Naive thymus-derived CD4-positive, alpha-beta T cell (primary cell): ENCODE measurements around the gene KCNAB1. TPM values are rescaled to one million over a fixed set of nuclear protein-coding genes. Genes with fewer than 3 reads are reported as not detected.

ENCODE experiments used
- ATAC-seq: fragments of 150-1000 bp; cut with Tn5 transposase; 2 replicates; pipeline ENCODE4 v1.10.0; 2021; ENCODE audit warnings: mild to moderate bottlenecking, moderate library complexity
- CTCF ChIA-PET: fragments of 350-600 bp; sonication (Branson Sonifier 250); formaldehyde crosslinking; loops from one replicate; lab custom pipeline; 2021; ENCODE audit warnings: antibody characterized with exemption; lab: Charles Lee
- POLR2A ChIA-PET: fragments of 350-600 bp; sonication (Branson Sonifier 250); formaldehyde crosslinking; loops from one replicate; lab custom pipeline; 2021; ENCODE audit warnings: antibody characterized with exemption, inconsistent platforms; lab: Charles Lee
- DNase-seq, 9 donors: peaks; one replicate each; pipeline versions ENCODE4 v3.0.0 to v3.0.0-alpha.2; 2020 to 2022; ENCODE audit warnings: mixed read lengths in 1 of 9
- H3K27ac ChIP-seq: one replicate; pipeline ENCODE4 v1.7.0; 2013; ENCODE audit warnings: mild to moderate bottlenecking, low read depth, low read length, moderate library complexity
- H3K27me3 ChIP-seq, 2 donors: one replicate each; pipeline ENCODE4 v1.7.0; 2013; ENCODE audit warnings: low read length in 2 of 2, mild to moderate bottlenecking in 2 of 2, moderate library complexity in 2 of 2; ENCODE audit not compliant: control insufficient read depth in 2 of 2, insufficient read depth in 2 of 2
- H3K36me3 ChIP-seq, 3 experiments: 1 replicate in 2 of 3; 2 replicates in 1 of 3; pipeline ENCODE4 v1.7.0; 2013; ENCODE audit warnings: low read length in 3 of 3, mild to moderate bottlenecking in 3 of 3, moderate library complexity in 1 of 3; ENCODE audit not compliant: insufficient read depth in 3 of 3, control insufficient read depth in 2 of 3
- H3K4me1 ChIP-seq, 2 donors: one replicate each; pipeline ENCODE4 v1.7.0; 2013; ENCODE audit warnings: low read length in 2 of 2, mild to moderate bottlenecking in 2 of 2, moderate library complexity in 1 of 2; ENCODE audit not compliant: control insufficient read depth in 2 of 2, insufficient read depth in 2 of 2
- H3K4me3 ChIP-seq: 2 replicates; pipeline ENCODE4 v1.7.0; 2013; ENCODE audit warnings: mild to moderate bottlenecking, low read length
- H3K9me3 ChIP-seq, 3 experiments: 1 replicate in 2 of 3; 2 replicates in 1 of 3; pipeline ENCODE4 v1.7.0; 2013; ENCODE audit warnings: low read length in 3 of 3; ENCODE audit not compliant: control insufficient read depth in 2 of 3
- H3K27ac Mint-ChIP-seq, 9 donors: one replicate each; pipeline ENCODE4 v1.8.0; 2020 to 2022; ENCODE audit warnings: mixed read lengths in 9 of 9, mild to moderate bottlenecking in 8 of 9, moderate library complexity in 5 of 9, inconsistent platforms in 2 of 9
- H3K27me3 Mint-ChIP-seq, 5 donors: one replicate each; pipeline ENCODE4 v1.8.0; 2021 to 2022; ENCODE audit warnings: mixed read lengths in 5 of 5, mild to moderate bottlenecking in 1 of 5
- H3K36me3 Mint-ChIP-seq, 5 donors: one replicate each; pipeline ENCODE4 v1.8.0; 2020 to 2022; ENCODE audit warnings: mixed read lengths in 5 of 5, mild to moderate bottlenecking in 3 of 5, inconsistent platforms in 1 of 5
- H3K4me1 Mint-ChIP-seq, 7 donors: one replicate each; pipeline ENCODE4 v1.8.0; 2020 to 2022; ENCODE audit warnings: mixed read lengths in 7 of 7, mild to moderate bottlenecking in 3 of 7, inconsistent platforms in 1 of 7
- H3K4me3 Mint-ChIP-seq, 10 donors: one replicate each; pipeline ENCODE4 v1.8.0; 2020 to 2022; ENCODE audit warnings: mild to moderate bottlenecking in 10 of 10, mixed read lengths in 10 of 10, moderate library complexity in 6 of 10, inconsistent platforms in 2 of 10
- H3K9me3 Mint-ChIP-seq, 11 donors: one replicate each; pipeline ENCODE4 v1.8.0; 2020 to 2022; ENCODE audit warnings: mixed read lengths in 11 of 11, mild to moderate bottlenecking in 4 of 11, inconsistent platforms in 1 of 11, moderate library complexity in 1 of 11
- intact Hi-C, 2 donors: fragments of 100-400 bp; cut with micrococcal nuclease; formaldehyde crosslinking; loops; one replicate each; pipeline ENCODE4 v1.15.1; 2023
- polyA plus RNA-seq, 2 donors: library from polyadenylated mRNA; unstranded; fragments of 300-500 nt; fragmentation: Illumina TruSeq; gene quantifications; one replicate each; pipeline ENCODE4 v1.2.3, GENCODE V29; 2021
- total RNA-seq, 6 experiments: library from RNA in 5 of 6; stranded (reverse) in 5 of 6; gene quantifications; 1 replicate in 5 of 6; 2 replicates in 1 of 6; pipeline ENCODE4 v1.2.3 and lab custom pipeline; 2021 to 2026

The KCNAB1 gene
- total and polyA plus RNA-seq, 7 experiments from 2014 or later = 0.09 to 0.17 TPM; not detected in 5

GRCh38 chr3:156341332-156341731, 221.0 kb downstream of the KCNAB1 start:
- no peaks in the 10 kb centered on the region for H3K9me3 ChIP-seq
- Mint-ChIP-seq H3K27me3 (peaks cover 0 to 29% (median 25%) of the 10 kb centered on the region in 5 donors), H3K36me3 (no peaks in the 10 kb centered on the region), H3K9me3 (no peaks in the 10 kb centered on the region), H3K4me1 (peaks cover 0 to 3% (median 0%) of the 10 kb centered on the region in 7 donors), H3K27ac (no peak overlapping the region), H3K4me3 (no peak overlapping the region)
- no peak overlapping the region for H3K4me3 ChIP-seq
- intact Hi-C loops = loop anchor here (5.0 to 10.0 kb wide), 2 partner anchors 163 to 171 kb away; no protein-coding TSS in a partner anchor
- ChIA-PET POLR2A (no interaction called here), CTCF (no interaction called here)
- no peaks in the 10 kb centered on the region for H3K36me3 ChIP-seq
- no peak for ATAC-seq
- H3K27me3 ChIP-seq = no peaks in the 10 kb centered on the region
- no peak overlapping the region for H3K27ac ChIP-seq
- H3K4me1 ChIP-seq = no peaks in the 10 kb centered on the region
- no peak for DNase-seq

DNA sequence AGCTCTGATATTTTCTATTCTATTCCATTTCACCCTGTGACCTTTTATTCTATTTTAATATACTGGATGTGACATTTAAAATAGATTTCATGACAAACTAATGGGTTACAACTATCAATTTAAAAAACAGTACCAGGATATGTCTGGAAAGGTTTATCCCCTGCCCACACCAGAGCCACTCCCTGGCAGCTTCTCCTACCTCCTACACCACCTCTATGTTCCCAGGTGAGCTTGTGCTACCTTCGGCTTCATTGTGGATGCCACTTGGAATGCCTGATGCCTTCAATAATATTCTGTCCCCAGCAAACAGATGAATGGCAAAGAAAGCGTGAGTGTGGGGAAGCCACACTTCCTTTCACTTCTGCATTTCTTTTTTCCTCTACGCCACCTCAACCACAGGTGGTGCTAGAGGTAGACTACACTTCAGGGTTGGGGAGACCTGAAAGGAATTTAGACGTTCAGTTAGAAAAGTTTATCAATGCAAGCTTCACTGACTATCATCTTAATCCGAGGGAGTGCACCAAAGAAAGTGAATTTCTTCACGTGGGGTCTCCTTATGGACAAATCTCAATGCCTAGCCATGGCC, 221.5 kb downstream of the KCNAB1 start:
- no peak overlapping the region for H3K4me3 ChIP-seq
- Mint-ChIP-seq H3K9me3 (no peaks in the 10 kb centered on the region), H3K36me3 (no peaks in the 10 kb centered on the region), H3K27ac (no peak overlapping the region), H3K27me3 (peaks cover 0 to 26% (median 25%) of the 10 kb centered on the region in 5 donors), H3K4me1 (peaks cover 0 to 3% (median 0%) of the 10 kb centered on the region in 7 donors), H3K4me3 (no peak overlapping the region)
- intact Hi-C loops = loop anchor here (5.0 to 10.0 kb wide), 2 partner anchors 163 to 170 kb away; no protein-coding TSS in a partner anchor
- no peaks in the 10 kb centered on the region for H3K27me3 ChIP-seq
- ChIA-PET POLR2A (no interaction called here), CTCF (no interaction called here)
- no peaks in the 10 kb centered on the region for H3K4me1 ChIP-seq
- H3K9me3 ChIP-seq = no peaks in the 10 kb centered on the region
- DNase-seq = no peak
- no peak for ATAC-seq
- H3K27ac ChIP-seq = no peak overlapping the region
- no peaks in the 10 kb centered on the region for H3K36me3 ChIP-seq

DNA sequence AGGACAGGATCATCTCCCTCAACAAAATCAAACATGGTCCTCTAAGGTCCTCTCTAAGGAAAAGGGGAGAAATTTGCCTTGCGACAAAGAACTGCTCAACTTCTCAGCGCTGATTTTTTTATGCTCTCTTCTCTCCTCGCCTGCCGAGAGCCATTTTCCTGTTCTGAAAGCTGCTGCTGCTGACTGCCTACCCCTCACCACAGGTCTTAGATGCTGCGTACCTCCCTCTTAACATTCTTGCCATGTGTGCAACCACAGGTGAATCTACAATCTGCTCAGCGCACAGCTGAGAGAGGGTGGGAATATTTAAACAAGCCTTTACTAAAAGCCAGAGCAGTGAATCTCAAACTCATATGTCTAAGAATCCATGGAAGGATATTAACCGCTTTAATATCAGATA, 223.8 kb downstream of the KCNAB1 start:
- H3K4me1 Mint-ChIP-seq = peaks cover 0 to 3% (median 0%) of the 10 kb centered on the region in 7 donors
- ATAC-seq (no peak), DNase-seq (no peak)
- CTCF ChIA-PET = no interaction called here
- H3K36me3 Mint-ChIP-seq = no peaks in the 10 kb centered on the region
- Histone ChIP-seq H3K4me1 (no peaks in the 10 kb centered on the region), H3K4me3 (no peak overlapping the region), H3K27ac (no peak overlapping the region), H3K27me3 (no peaks in the 10 kb centered on the region), H3K9me3 (no peaks in the 10 kb centered on the region), H3K36me3 (no peaks in the 10 kb centered on the region)
- no peaks in the 10 kb centered on the region for H3K9me3 Mint-ChIP-seq
- no peak overlapping the region for H3K27ac Mint-ChIP-seq
- no peak overlapping the region for H3K4me3 Mint-ChIP-seq
- POLR2A ChIA-PET = no interaction called here
- intact Hi-C loops = loop anchor here (5.0 to 10.0 kb wide), 2 partner anchors 161 to 168 kb away; no protein-coding TSS in a partner anchor
- H3K27me3 Mint-ChIP-seq = peaks cover 0 to 25% (median 20%) of the 10 kb centered on the region in 5 donors

DNA sequence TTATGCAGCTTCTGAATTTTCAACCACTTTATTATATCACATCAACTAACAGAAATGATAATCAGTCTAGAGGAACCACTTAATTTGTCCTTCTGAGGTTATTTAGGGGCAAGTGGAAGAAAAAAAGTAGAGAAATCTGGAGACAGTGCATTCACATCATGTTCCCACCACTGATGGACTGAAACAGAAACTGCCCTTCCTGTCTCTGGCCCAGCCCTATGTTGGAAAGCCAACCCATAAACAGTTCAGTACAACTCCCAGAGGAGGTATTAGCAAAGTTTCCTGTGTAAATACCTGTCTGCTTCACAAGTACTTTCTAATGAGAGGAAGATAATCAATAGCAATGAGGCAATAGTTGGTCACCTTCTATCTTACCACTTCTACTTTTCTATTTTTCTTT, 228.7 kb downstream of the KCNAB1 start:
- Mint-ChIP-seq H3K4me3 (no peak overlapping the region), H3K36me3 (no peaks in the 10 kb centered on the region), H3K4me1 (no peaks in the 10 kb centered on the region), H3K27ac (no peak overlapping the region), H3K9me3 (no peaks in the 10 kb centered on the region), H3K27me3 (peaks cover 0 to 22% (median 7%) of the 10 kb centered on the region in 5 donors)
- no peaks in the 10 kb centered on the region for H3K9me3 ChIP-seq
- CTCF ChIA-PET = interaction anchor here (0.6 kb wide), 1 partner anchor 735 kb away, joined by 3 read pairs; no protein-coding TSS in a partner anchor
- H3K27me3 ChIP-seq = no peaks in the 10 kb centered on the region
- POLR2A ChIA-PET = no interaction called here
- intact Hi-C loops = loop anchor here in 1 of 2 donors (10.0 kb wide), 1 partner anchor 156 kb away; no protein-coding TSS in a partner anchor
- DNase-seq = no peak
- no peak overlapping the region for H3K27ac ChIP-seq
- no peak for ATAC-seq
- H3K4me3 ChIP-seq = no peak overlapping the region
- H3K36me3 ChIP-seq = no peaks in the 10 kb centered on the region
- no peaks in the 10 kb centered on the region for H3K4me1 ChIP-seq

DNA sequence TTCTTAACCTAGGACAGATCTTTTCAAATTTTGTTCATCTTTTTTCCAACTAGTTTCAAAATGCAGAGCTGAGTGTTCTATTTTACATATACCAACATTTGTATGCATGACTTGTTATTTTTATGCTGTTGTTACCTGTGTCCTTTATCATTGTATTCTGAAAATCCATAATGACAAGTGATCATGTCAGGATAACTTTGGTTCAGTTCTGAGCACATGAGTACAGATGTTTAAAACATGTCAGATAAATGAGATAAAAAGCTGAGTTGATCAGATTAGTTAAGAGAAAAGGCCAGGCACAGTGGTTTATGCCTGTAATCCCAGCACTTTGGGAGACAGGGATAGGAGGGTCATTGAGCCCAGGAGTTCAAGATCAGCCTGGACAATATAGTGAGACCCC, 229.6 kb downstream of the KCNAB1 start:
- no peak overlapping the region for H3K4me3 Mint-ChIP-seq
- no peaks in the 10 kb centered on the region for H3K36me3 ChIP-seq
- POLR2A ChIA-PET = no interaction called here
- no peaks in the 10 kb centered on the region for H3K4me1 ChIP-seq
- no peak overlapping the region for H3K27ac Mint-ChIP-seq
- no peak overlapping the region for H3K4me3 ChIP-seq
- no peak overlapping the region for H3K27ac ChIP-seq
- DNase-seq = no peak
- CTCF ChIA-PET = no interaction called here
- no peaks in the 10 kb centered on the region for H3K36me3 Mint-ChIP-seq
- no peaks in the 10 kb centered on the region for H3K9me3 Mint-ChIP-seq
- intact Hi-C loops = loop anchor here in 1 of 2 donors (10.0 kb wide), 1 partner anchor 155 kb away; no protein-coding TSS in a partner anchor
- no peaks in the 10 kb centered on the region for H3K4me1 Mint-ChIP-seq
- H3K27me3 Mint-ChIP-seq = peaks cover 0 to 18% (median 7%) of the 10 kb centered on the region in 5 donors
- H3K27me3 ChIP-seq = no peaks in the 10 kb centered on the region
- H3K9me3 ChIP-seq = no peaks in the 10 kb centered on the region
- no peak for ATAC-seq

GRCh38 chr3:156350781-156351180, 230.4 kb downstream of the KCNAB1 start:
- H3K4me3 ChIP-seq = no peak overlapping the region
- no peaks in the 10 kb centered on the region for H3K27me3 ChIP-seq
- no peak overlapping the region for H3K27ac Mint-ChIP-seq
- intact Hi-C loops = no loop called here
- no peaks in the 10 kb centered on the region for H3K9me3 ChIP-seq
- no peak overlapping the region for H3K4me3 Mint-ChIP-seq
- no peaks in the 10 kb centered on the region for H3K4me1 ChIP-seq
- no peak for ATAC-seq
- H3K36me3 ChIP-seq = no peaks in the 10 kb centered on the region
- no peaks in the 10 kb centered on the region for H3K4me1 Mint-ChIP-seq
- DNase-seq = no peak
- no peak overlapping the region for H3K27ac ChIP-seq
- ChIA-PET CTCF (no interaction called here), POLR2A (no interaction called here)
- H3K9me3 Mint-ChIP-seq = no peaks in the 10 kb centered on the region
- no peaks in the 10 kb centered on the region for H3K36me3 Mint-ChIP-seq
- peaks cover 0 to 14% (median 7%) of the 10 kb centered on the region in 5 donors for H3K27me3 Mint-ChIP-seq

- ChIA-PET POLR2A (no interaction called here), CTCF (no interaction called here)
- Histone ChIP-seq H3K27ac (no peak overlapping the region), H3K4me1 (no peaks in the 10 kb centered on the region), H3K27me3 (no peaks in the 10 kb centered on the region), H3K4me3 (no peak overlapping the region), H3K9me3 (no peaks in the 10 kb centered on the region), H3K36me3 (no peaks in the 10 kb centered on the region)
- no peak for ATAC-seq
- no peak for DNase-seq
- intact Hi-C loops = no loop called here
- Mint-ChIP-seq H3K27ac (no peak overlapping the region), H3K9me3 (no peaks in the 10 kb centered on the region), H3K36me3 (no peaks in the 10 kb centered on the region), H3K27me3 (peaks cover 0 to 16% (median 7%) of the 10 kb centered on the region in 5 donors), H3K4me1 (peaks cover 0 to 1% (median 0%) of the 10 kb centered on the region in 7 donors), H3K4me3 (no peak overlapping the region)
These were observed 231.4 kb downstream of the KCNAB1 start for GRCh38 chr3:156351783-156352182.
